GM21447 (cell line): ENCODE data around the gene CDC20.
"Not testable (repeated sequence)": the region's sequence is repeated elsewhere in the genome, so short reads cannot be mapped to it uniquely, and the experiment has no call there.

Source experiments
- ATAC-seq: cut with Tn5 transposase; IDR thresholded peaks from one replicate; pipeline ENCODE4 v1.9.1; 2021; ENCODE audit not compliant: unreplicated experiment

Gene CDC20

DNA sequence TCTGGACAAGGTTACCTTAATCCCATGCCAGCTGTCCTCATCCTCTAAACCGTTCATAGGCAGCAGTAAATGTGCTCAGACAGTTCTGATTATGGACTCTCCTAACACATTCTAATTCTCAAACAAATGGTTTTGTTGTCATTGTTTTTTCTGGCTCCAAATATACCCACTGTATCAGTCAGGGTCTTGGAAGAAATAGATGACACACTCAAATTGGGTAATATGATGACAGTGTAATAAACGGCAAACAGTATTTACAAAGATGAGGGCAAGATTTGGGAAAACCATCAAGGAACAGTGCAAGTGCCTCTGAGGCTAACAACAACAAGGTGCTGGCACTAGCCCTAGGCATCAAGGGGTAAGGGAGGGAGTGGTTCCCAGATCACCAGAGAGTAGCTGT lies 4.3 kb upstream of the CDC20 start:
- ATAC-seq, result no peak

DNA sequence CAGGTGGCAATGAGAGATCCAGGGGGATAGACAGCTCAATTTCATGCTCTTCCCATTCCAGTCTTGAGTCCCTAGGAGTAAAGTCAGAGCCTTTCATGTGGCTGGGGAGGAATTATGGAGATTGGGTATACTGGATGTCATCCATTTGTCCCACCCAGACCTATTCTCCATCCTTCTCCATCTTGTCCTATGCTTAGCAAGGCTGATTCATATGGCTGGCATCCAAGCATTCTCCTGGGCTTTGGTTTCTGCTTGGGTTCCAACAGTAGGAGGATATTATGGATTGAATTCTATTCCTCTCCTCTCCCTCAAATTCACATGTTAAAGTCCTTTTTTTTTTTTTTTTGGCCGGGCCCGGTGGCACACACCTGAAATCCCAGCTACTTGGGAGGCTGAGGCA lies 3.8 kb upstream of the CDC20 start:
- no peak for ATAC-seq

DNA sequence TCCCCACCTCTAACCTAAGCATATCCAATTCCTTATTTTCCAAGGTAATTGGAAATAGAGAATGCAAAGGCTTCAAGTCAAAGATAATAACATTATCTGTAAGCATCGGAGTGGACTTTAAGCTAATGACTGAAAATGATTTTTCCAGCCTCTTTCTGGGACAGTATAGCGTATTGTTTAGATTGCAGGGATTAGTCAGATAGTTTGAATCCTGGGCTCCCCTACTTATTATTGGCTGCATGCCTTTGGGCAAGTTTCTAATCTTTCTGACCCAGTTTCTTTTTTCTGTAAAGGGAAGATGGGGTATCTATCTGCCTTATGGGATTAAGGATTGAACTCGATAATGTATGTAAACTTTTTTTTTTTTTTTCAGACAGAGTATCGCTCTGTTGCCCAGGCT lies 1.5 kb upstream of the CDC20 start:
- ATAC-seq, result no peak

DNA sequence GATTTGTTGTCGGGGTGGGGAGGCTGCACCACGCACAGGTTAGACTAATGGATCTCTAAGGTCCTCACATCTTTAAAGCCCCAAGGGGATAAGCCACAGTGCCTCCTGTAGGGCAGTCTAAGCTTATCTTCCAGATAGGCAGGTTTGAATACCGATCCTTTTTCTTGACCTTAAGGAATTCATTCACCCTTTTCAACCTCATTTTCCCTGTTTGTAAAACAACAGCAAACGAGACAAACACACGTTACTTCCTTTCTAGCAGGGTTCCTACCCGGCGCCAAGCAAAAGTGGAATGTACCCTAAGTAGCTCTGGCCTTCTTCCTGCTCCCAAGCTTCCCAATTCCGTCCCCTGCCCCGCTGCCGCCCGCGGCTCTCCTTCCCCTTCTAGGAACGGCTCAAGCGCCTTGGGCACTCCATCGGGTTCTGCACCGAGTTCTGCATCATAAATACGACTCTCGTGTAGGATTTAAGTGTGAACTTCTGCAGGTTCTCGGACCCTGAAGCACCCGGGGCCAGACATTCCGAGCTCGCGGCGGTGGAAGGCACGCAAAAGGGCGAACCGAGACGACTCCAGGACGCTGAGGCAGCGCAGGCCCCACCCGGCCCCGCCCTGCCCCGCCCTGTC lies 548 bp upstream of the CDC20 start:
- ATAC-seq, result no peak

DNA sequence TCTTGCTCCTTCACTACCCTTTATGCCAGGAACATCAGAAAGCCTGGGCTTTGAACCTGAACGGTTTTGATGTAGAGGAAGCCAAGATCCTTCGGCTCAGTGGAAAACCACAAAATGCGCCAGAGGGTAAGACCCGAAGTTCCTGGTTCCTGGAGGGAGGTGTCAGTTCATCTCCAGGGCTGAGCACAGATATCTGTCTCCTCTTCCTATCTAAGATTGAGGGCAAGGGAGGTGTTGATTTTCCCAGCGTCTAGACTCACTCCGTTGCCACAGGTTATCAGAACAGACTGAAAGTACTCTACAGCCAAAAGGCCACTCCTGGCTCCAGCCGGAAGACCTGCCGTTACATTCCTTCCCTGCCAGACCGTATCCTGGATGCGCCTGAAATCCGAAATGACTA lies 915 bp downstream of the CDC20 start:
- ATAC-seq, result no peak

DNA sequence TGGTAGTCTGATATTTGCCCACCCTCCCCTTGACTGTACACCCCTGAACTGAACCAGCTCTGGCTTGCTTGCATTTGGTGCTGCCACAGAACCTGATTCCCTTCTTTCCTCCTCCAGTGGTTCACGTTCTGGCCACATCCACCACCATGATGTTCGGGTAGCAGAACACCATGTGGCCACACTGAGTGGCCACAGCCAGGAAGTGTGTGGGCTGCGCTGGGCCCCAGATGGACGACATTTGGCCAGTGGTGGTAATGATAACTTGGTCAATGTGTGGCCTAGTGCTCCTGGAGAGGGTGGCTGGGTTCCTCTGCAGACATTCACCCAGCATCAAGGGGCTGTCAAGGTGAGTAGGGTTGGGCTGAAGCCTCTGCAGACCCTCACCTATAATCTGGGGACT lies 1.8 kb downstream of the CDC20 start:
- ATAC-seq, result no peak

DNA sequence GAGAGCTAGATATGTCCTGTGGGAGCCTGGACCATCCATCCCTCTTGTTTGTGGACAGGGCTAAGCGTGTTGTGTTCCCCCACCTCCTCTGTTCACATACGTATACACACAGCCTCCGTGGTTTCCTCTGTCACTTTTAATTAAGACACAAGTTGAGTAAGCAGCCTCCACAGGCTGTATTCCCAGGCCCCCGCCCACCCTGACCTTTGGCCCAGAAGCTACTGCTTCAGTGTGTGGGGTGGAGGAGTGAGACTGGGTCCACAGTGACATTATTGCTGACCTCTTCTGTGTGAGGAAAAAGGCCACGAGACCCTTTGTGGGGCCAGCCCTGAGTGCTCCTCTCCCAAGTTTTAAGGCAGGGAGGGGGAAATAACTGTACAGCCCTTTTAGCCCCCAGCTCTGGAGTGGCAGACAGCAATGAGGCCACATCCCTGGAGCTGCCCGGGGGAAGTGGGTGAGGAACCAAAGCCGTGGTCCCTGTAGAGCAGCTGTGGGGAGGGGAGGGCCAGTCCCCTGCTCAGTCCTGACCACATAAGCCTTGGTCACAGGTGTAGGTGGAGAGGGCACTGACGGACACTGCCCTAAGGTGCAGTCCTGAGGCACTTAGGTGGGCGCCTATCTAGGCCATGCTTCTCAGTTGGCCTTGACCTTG lies 4.6 kb downstream of the CDC20 start:
- ATAC-seq, result no peak

DNA sequence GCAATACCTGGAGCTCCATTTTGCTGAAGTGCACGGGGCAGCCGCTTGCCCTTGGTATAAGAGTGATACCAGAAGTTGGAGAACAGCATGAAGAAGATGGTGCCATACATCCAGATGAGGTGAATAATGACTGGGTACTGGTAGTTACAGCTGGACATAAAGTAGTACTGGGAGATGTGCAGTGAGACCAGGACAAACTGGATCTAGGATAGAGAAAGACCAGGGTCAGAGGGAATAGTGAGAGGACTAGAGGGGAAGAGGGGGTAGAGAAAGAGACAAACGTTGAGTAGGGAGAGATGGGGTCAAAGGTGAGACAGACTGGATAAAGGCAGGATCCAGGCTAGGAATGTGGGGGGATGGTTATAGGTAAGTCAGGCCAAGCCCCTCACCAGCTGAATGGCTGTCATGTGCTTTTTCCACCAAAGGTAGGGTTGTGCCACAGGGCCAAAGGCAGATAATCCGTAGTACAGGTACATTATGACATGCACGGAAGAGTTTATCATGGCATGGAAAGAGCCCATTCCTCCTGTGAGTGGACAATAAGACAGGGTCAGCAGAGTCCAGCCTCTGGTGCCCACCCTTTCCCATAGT lies 5.2 kb downstream of the CDC20 start:
- no peak for ATAC-seq

DNA sequence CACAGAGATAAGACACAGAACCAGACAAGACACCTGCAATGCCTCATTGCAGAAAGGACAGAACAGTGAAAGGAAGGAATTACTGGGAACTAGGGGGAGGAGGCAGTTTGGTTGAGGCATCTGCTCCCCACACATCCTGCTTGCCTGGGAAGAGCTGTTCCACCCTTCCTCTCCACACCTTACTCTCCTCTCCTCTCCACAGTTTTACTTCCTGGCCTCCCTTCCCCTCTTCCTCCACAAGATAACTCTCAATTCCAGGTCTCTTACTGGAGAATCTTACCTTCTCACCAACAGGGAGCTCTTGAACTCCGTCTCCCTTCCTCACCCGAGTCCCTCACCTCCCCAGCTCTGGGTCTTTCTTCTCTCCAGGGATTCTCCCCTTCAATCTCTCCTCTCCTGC lies 6.9 kb downstream of the CDC20 start:
- no peak for ATAC-seq

DNA sequence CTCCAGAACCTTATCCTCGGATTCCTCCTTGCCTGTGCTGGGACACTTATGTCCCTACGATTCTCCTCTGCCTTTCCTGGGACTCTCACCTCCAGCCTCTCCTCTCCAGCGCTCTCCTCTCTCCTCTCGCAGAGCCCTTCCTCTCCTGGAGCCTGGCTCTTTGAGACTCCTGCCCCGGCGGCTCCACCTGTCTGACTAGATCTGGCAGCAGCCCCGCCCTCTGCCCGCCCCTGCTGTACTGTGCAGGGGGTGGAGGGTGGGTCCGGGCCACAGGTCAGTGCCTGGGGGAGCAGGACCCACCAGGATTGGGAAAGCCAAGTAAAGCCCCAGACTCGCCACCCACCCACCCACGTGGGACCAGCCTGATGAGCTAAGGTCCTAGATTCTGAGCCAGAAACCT lies 7.4 kb downstream of the CDC20 start:
- no peak for ATAC-seq

DNA sequence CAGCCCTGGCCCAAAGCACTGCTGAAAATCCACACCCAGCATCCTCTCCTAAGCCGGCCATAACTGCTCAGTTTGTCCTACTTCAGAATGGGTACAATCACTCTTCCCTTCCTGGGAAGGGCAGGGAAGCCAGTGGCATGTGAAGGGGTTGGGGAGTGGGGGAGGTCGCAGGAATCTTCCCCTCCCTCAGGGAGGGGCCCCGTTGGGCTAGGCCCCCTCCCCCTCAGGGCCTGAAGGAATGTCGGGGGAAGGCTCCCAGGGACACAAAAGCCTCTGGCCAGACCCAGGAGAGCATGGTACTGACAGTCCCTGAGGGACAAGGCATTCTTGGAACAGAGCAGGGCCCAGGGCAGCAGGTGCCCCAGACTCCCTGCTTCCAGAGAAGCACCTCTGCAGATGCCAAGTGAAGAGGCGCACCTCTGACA lies 7.8 kb downstream of the CDC20 start:
- ATAC-seq, result no peak

DNA sequence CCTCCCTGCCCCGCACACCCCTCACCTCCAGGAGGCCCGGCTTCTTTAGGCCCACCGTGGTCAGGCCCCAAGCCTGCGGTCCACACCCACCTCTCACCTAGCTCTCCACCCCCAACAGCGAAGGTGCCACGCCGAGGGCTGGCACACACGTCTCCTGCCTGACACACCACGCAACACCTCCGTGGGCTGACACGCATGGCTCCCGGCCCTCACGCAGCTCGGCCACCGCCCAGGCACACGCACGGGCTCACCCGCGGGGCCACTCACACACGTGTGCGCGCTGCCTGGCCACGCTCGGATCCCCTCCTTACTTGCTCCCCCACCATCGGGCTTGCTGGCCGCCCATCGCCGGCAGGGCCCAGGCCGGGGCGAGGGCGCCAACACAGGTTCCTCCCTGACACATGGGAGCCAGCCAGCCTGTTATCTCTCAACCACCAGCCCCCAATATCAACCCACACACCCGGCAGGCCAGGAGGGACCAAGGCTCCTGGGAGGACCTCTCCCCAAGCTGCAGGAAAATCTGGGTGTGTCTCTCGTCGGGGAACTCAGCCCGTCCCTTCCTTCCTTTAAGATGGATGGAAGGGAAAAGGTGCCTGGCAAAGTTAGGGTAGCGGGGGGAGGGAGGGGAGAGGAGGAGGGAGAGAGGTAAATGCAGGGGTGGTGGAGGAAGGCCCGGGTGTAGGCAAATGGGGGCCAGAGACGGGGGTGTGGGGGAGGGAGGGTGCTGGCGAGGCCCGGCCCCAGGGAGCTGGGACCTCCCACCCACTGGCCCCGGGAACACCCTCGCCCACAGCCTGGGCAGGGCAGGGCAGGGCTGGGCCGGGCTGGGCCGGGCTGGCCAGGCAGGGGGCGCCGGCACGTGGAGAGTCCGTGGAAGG lies 8.5 kb downstream of the CDC20 start:
- ATAC-seq, result peak; percentile 30

DNA sequence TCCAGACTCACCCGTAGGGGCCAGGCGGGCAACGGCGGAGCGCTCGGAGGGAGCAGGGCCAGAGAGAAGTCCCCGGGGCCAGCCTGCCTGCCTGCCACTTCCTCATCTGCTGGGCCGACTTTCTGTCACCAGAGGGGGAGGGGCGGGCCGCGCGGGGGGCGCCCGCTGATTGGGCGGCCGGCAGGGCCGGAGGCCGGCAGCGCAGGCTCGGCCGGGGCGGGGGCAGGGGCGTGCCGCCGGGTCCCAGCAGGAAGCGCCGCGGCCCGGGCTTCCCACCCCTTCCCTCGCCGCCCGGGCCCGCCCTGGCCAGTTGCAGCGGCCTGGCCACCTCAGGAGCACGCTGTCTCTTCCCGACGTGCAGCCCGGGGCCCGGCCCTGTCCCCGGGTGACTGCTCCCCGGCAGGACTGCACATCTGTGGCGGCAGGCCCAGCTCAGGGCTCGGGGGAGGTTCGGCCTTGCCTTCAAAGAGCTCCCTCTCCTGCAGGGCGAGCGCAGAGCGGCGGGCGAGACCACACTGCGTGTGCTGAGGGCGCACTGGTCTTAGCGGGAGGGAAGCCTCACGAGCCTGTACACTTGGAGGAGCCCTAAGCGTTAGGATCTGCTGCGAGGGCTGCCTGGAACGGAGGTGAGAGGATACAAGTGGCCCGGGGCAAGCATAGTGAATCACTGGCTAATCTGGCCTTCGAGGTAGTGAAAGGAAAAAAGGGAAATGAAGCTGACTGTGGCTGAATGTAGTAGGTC lies 9.3 kb downstream of the CDC20 start, which contains the start of gene ELOVL1:
TSS of gene ELOVL1 (minus strand) at position 108 of the 742 bp plus-strand sequence. CDS start 2,402 bp downstream, outside the sequence.
- ATAC-seq, result peak; percentile 70

DNA sequence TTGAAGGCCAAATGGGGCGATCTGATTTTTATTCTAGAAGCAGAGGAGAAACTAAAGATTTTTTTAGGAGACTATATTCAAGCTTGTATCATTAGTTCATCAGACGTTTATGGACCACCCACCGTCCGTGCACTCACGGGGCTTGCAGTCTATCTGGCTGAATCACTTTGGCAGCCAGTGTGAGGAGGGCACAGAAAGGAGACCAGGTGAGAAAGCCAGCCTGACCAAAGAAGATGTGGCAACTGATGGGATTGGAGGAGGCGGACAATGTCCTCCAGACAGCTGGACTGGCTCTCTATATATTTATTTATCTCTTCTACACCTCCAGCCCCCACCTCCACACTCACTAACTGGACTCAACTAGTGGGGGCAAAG lies 9.9 kb downstream of the CDC20 start:
- peak; percentile 1 for ATAC-seq

DNA sequence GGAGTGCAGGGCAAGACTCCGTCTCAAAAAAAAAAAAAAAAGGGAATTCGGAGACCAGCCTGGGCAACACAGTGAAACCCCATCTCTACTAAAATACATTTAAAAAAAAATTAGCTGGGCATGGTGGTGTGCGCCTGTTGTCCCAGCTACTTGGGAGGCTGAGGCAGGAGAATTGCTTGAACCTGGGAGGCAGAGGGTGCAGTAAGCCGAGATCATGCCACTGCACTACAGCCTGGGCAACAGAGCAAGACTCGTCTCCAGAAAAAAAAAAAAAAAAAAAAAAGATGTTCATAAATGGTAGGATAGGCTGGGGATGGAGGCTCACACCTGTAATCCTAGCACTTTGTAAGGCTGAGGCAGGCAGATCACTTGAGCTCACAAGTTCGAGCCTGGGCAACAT lies 11.0 kb downstream of the CDC20 start:
- ATAC-seq, result not testable (repeated sequence)

DNA sequence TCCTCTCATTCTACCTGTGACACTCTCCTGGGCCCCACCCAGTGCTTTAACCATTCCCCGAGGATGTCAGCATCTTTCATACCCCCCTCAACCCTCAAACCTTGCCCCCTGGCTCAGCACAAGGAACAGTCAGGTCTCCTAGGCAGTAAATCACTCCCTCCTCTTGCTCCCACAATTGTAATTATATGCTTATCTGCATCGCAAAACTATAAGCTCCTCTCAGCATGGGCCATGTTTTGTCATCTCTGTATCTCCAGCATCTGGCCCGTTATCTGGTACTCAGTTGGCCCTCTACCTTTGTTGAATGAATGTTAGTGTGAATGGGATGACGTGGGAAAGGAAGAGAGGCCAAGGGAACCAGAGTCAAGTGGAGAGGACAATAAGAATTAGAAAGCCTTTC lies 11.8 kb downstream of the CDC20 start:
- ATAC-seq, result no peak

DNA sequence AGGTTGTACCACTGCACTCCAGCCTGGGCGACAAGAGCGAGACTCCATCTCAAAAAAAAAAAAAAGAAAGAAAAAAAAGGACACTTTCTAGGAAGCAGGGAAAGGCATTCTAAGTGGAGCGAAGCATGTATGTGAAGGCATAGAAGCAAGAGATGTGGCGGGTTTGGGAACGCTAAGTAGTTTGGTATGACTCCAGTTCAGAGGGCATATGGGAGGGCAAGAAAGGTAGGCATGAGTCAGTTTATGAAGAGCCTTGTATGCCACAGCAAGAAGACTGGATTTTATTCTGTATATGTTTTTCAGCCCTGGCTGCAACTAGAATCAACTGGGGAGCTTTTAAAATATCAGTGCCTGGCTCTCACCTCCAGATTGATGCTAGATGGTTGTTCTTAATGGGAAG lies 13.4 kb downstream of the CDC20 start:
- no peak for ATAC-seq

DNA sequence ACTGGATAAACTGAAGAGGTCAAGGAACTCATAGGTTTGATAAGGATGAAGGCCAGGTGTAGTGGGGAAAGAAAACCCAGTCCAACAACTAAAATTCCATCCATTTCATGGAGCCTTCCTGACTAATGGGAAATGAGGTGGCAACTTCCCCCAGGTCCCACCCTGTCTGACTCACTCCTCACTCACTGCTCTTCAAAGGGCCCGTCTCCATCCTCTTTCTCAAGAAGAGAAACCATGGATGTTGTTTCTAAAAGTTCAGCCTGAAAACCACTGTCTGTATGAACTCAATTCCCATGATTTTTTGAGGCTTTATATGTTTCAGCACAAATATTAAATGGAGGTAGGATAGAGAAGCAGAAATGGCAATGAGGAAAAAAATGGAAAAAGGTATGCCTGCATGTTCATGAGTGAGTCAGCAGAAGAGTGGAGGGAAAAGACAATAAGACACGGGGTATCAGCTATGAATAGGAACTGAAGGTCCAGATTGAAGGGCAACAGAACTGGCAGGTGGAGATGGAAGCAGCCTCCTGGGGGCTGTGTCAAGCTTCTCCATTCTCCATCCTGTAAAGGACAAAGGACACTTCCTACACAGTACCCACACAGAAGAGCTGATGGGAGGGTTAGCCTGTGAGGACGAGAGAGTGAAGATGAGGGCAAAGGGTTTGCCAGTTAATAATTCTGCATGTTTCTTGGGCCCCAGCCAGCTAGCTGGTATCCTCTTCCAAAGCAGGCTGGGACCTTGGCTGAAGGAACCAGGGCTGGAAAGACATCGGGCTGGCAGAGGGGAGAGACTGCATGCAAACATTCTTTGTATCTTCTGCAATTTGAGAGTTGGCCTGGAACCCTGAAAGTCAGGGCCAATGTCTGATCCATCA lies 14.5 kb downstream of the CDC20 start:
- ATAC-seq, result no peak

DNA sequence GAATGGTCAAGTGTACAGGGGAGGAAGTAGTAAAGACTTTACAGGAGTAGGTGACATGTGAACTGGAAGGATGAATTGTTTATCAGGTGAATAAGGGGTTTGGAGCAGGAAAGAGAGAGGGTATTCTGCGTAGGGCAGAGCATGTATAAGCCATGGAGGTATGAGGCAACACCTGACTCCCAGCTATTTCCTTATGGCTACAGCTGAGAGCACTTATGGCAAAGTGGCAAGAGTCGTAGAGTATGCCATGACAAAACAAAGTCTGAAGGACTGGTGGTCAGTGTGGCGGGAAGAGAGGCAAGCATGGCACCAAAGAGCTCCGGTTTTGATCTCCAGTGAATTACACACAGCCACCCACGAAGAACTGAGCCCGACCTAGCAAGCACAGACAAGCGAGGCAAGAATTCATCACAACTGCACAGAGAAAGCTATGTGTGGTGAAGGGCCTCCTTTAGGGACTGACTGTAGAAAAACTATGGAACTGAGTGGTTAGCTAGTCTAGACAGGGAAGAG lies 18.0 kb downstream of the CDC20 start:
- no peak for ATAC-seq

DNA sequence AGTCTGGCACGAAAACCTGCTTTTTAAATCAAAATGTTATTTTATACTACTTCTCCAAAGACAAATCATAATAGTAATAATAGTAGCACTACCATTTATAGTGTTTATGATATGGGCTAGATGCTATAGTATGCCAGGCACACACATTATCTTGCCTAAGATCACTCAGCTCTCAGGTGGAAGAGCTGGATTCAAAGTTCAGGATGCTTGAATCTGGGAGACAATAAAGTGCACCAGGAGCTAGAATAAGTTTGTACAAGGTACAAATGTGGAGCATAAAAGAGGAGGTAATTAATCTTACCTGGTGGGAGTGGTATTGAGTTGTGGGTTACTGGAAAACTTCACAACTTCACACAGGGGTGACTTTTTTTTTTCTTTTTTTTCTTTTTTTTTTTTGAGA lies 19.1 kb downstream of the CDC20 start:
- no peak for ATAC-seq
